Psoas muscle (tissue), 8 donors: ENCODE measurements around the gene NRP1. TPM values are rescaled to one million over a fixed set of nuclear protein-coding genes. Genes with fewer than 3 reads are reported as not detected.

Experiments
- ATAC-seq, 4 donors: fragments of 200-7000 bp; cut with Tn5 transposase; one replicate each; pipeline ENCODE4 v1.9.1; 2020; ENCODE audit warnings: moderate library complexity in 3 of 4, mild to moderate bottlenecking in 2 of 4
- DNase-seq, 2 donors: peaks; one replicate each; pipeline ENCODE4 v3.0.0-alpha.2; 2020
- H3K27ac ChIP-seq: fragments of 200-600 bp; one replicate; pipeline ENCODE4 v1.8.0; 2022
- H3K27me3 ChIP-seq, 3 donors: fragments of 200-600 bp in 1 of 3; one replicate each; pipeline versions ENCODE4 v1.6.1 to v1.8.0; 2013 to 2022; ENCODE audit warnings: low read length in 2 of 3, mild to moderate bottlenecking in 2 of 3, moderate library complexity in 1 of 3; ENCODE audit not compliant: insufficient read depth in 3 of 3
- H3K36me3 ChIP-seq, 2 donors: fragments of 200-600 bp in 1 of 2; one replicate each; pipeline versions ENCODE4 v1.6.1 to v1.8.0; 2013 to 2022; ENCODE audit warnings: low read depth in 1 of 2, mild to moderate bottlenecking in 1 of 2, moderate library complexity in 1 of 2; ENCODE audit not compliant: insufficient read depth in 1 of 2
- H3K4me1 ChIP-seq: fragments of 200-600 bp; one replicate; pipeline ENCODE4 v1.8.0; 2022
- H3K4me3 ChIP-seq: fragments of 200-600 bp; one replicate; pipeline ENCODE4 v1.8.0; 2022; ENCODE audit warnings: mild to moderate bottlenecking
- H3K9me3 ChIP-seq: fragments of 200-600 bp; one replicate; pipeline ENCODE4 v1.8.0; 2022
- WGBS, 3 donors: extraction: QIAGEN DNeasy Blood & Tissue Kit; methylation state at CpG; one replicate each; pipeline versions ENCODE4 v1.1.6 to v1.1.7; 2013; 5-methylcytosine and 5-hydroxymethylcytosine counted together
- intact Hi-C, 2 donors: fragments of 100-400 bp; cut with DNase I; formaldehyde crosslinking; loops; one replicate each; pipeline versions ENCODE4 v1.11.0 to v1.14.2; 2022
- polyA plus RNA-seq, 3 donors: library from polyadenylated mRNA; stranded (reverse); fragments of 200-250 nt; gene quantifications; one replicate each; pipeline ENCODE4 v1.2.3, GENCODE V29; 2013
- total RNA-seq, 4 donors: library from RNA; stranded (reverse); fragmentation: NEBNext Ultra II Directional in 2 of 4; extraction: Animal tissue kit (Norgen Biotek cat#: 25700) in 2 of 4; gene quantifications; one replicate each; pipeline versions ENCODE4 v1.2.1 to v1.2.4, GENCODE V29; 2021 to 2023
- TF ChIP-seq, protein P1 (sequence below): fragments of 200-600 bp; IDR thresholded peaks from one replicate; pipeline ENCODE4 v1.8.0; 2022; ENCODE audit warnings: antibody characterized with exemption
- donor health status: healthy with polysubstance abuse.
- donor health status: DM: no; HTN: no; CAD: no; lungs with moderate emphysema.
- donor health status: Bipolar disorder and iron deficiency.
- donor health status: healthy.
- donor health status: DM: yes; HTN: yes; CAD: no.
- donor health status: DM: no; HTN: no; CAD: no.
- donor health status: DM: no; HTN: no; CAD: no.
- donor health status: DM: yes; HTN: yes; CAD: no.

The NRP1 gene
- total and polyA plus RNA-seq, 7 donors = 10.9 to 54.8 (median 31.2) TPM

DNA sequence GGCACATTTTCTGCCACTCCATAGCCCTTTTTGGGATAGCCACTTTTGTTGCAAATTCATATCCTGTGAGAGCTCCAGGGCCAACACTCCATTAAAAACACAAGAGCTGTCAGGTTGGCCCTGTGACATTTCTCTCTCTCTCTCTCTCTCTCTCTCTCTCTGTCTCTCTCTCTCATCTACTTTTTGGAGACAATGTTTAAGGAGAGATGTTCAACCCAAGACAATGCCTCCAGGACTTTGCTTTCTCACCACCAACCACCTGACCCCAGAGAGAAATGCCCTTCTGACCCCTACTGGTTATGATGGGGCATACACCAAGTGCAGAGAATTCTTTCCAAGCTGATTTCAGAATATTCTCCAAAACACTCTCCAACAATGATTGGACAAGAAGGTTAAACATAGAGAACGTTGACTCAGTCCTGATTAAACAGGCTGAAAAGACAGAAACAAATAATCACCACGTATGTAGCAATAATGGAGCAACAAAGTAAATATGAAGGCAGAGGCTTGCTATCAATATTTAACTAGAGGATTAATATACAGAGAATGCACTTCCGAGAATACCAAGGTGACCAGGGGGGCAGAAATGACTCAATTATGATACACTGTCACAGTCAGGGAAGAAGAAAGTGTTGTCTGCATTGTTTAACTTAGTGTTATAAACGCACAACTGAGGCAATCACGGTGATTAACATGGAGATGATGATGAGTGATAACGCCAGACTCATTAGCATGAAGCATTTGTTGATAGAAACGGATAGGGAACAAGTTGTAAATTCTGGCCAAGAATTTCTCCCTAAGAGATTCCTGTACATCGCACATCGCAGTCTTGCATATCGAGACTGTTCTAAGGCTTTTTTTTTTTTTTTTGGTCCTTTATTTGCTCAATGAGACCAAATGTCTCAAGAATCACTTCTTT, 178.5 kb downstream of the NRP1 start:
- ATAC-seq (no peak), DNase-seq (no peak)
- WGBS, 3 donors = 71 to 79% (median 72%) methylated on average over 10 of the region's 10 CpGs
- H3K4me3 ChIP-seq = no peak overlapping the region
- no peaks in the 10 kb centered on the region for H3K36me3 ChIP-seq
- TF ChIP-seq, protein P1, sequence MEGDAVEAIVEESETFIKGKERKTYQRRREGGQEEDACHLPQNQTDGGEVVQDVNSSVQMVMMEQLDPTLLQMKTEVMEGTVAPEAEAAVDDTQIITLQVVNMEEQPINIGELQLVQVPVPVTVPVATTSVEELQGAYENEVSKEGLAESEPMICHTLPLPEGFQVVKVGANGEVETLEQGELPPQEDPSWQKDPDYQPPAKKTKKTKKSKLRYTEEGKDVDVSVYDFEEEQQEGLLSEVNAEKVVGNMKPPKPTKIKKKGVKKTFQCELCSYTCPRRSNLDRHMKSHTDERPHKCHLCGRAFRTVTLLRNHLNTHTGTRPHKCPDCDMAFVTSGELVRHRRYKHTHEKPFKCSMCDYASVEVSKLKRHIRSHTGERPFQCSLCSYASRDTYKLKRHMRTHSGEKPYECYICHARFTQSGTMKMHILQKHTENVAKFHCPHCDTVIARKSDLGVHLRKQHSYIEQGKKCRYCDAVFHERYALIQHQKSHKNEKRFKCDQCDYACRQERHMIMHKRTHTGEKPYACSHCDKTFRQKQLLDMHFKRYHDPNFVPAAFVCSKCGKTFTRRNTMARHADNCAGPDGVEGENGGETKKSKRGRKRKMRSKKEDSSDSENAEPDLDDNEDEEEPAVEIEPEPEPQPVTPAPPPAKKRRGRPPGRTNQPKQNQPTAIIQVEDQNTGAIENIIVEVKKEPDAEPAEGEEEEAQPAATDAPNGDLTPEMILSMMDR = peak; percentile 22
- intact Hi-C loops = no loop called here
- no peaks in the 10 kb centered on the region for H3K4me1 ChIP-seq
- no peaks in the 10 kb centered on the region for H3K27me3 ChIP-seq
- no peaks in the 10 kb centered on the region for H3K9me3 ChIP-seq
- no peak overlapping the region for H3K27ac ChIP-seq

DNA sequence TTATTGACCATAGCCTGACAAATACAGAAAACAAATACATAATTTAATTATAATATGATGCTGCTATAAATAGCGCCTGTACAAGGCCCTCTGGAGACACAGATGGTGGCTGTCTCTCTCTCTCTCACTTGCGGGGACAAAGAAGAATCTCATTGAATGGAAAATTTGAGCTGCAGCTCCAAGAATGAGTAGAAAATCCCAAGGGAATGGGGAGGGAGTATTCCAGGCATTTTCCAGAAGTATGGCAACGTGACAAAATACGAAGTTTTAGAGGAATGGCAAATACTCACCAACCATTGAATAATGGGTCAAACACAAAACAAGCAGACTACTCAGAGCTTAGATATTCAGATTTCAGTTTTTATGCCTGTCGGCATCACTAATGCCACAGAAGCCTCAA, 179.9 kb downstream of the NRP1 start:
- Histone ChIP-seq H3K27me3 (no peaks in the 10 kb centered on the region), H3K4me3 (no peak overlapping the region), H3K4me1 (no peaks in the 10 kb centered on the region), H3K9me3 (no peaks in the 10 kb centered on the region), H3K36me3 (no peaks in the 10 kb centered on the region), H3K27ac (no peak overlapping the region)
- 29 to 43% (median 33%) methylated on average over 5 of the region's 5 CpGs for WGBS, 3 donors
- DNase-seq = no peak
- ATAC-seq = no peak
- intact Hi-C loops = no loop called here
- TF ChIP-seq, protein P1 = no peak

DNA sequence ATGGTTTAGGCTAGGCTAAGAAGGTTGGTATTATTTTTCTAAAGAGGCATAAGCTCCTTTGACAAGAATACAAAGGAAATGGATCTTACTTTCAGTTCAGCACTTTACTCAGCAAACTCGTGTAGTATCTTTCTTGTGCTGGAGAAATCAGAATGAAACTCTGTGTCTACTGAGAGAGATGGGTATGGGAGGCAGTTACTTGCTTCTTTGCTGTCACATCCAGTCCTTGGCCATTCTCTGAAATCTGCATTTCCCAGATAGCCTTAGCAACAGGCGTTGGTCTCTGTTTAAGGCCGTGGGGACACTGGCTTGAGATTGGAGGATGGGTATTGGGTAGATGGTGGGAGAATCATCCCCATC, 180.5 kb downstream of the NRP1 start:
- Histone ChIP-seq H3K27ac (no peak overlapping the region), H3K4me1 (no peaks in the 10 kb centered on the region), H3K27me3 (no peaks in the 10 kb centered on the region), H3K4me3 (no peak overlapping the region), H3K9me3 (no peaks in the 10 kb centered on the region), H3K36me3 (no peaks in the 10 kb centered on the region)
- 77 to 85% (median 82%) methylated on average over 3 of the region's 3 CpGs for WGBS, 3 donors
- ATAC-seq = no peak
- DNase-seq = no peak
- TF ChIP-seq, protein P1 = no peak
- intact Hi-C loops = no loop called here

DNA sequence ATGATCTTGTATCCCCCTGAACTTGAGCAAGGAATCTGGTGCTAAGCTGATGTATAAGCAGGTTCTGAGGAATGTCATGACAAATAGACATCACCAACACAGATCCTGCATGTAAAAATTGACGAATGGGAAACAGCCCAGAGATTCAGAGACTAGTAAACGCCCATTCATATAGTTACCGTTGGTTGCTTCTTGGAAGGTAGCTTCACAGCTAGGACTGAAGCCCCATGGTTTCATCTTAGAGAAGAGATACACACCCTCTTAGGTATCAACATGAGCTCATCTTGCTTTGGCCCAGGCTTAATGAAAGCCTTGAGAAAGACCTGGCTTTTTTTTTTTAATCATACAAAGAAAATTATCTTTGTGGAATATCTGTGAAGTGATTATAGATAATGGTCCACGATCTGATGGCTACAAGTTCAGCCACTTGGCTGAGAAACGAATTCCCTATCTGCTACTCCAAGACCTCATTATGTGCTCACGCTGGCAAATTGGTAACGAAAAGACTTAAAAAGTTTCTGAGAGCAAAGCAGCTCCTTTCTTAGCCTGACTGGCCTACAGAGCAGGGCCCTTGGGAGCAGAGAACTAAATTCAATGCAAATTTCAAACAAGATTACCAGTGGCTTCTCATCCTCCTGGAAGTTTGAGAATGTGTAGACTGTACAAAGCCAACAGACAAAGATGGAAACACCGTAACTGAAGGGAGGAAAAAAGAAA, 181.1 kb downstream of the NRP1 start:
- Histone ChIP-seq H3K27ac (no peak overlapping the region), H3K9me3 (no peaks in the 10 kb centered on the region), H3K4me3 (no peak overlapping the region), H3K4me1 (no peaks in the 10 kb centered on the region), H3K36me3 (no peaks in the 10 kb centered on the region), H3K27me3 (no peaks in the 10 kb centered on the region)
- intact Hi-C loops = no loop called here
- ATAC-seq (no peak), DNase-seq (no peak)
- TF ChIP-seq, protein P1 = no peak
- 88 to 92% (median 91%) methylated on average over 8 of the region's 8 CpGs for WGBS, 3 donors
